HepG2 (cell line): ENCODE data around the gene C14orf93. TPM values are rescaled to one million over a fixed set of nuclear protein-coding genes. Genes with fewer than 3 reads are reported as not detected.

ENCODE experiments used
- BRF2 ChIP-seq: sonication (generic); formaldehyde crosslinking; IDR thresholded peaks from 2 replicates; pipeline ENCODE4 v1.8.1; 2022; ENCODE audit warnings: mild to moderate bottlenecking, missing genetic modification reagents
- CEBPZ ChIP-seq: IDR thresholded peaks from 2 replicates; pipeline ENCODE4 v1.6.1; 2012; ENCODE audit warnings: low read length, improper control_type of control experiment
- CHCHD3 ChIP-seq: sonication (generic); formaldehyde crosslinking; IDR thresholded peaks from 2 replicates; pipeline ENCODE4 v1.8.0; 2022; ENCODE audit warnings: mild to moderate bottlenecking, missing genetic modification reagents, moderate library complexity
- CREB1 ChIP-seq, 2 experiments: fragments of 450-650 bp in 1 of 2; IDR thresholded peaks; 2 replicates each; pipeline ENCODE4 v1.6.1; 2016 to 2017; ENCODE audit warnings: control low read depth in 1 of 2, mild to moderate bottlenecking in 1 of 2, missing compliant biosample characterization in 1 of 2, missing genetic modification characterization in 1 of 2
- HIC2 ChIP-seq: sonication (generic); formaldehyde crosslinking; IDR thresholded peaks from 2 replicates; pipeline ENCODE4 v1.9.0; 2022; ENCODE audit warnings: low read depth, missing genetic modification reagents
- KAT8 ChIP-seq: IDR thresholded peaks from 2 replicates; pipeline ENCODE4 v1.6.1; 2016; ENCODE audit warnings: missing genetic modification reagents, missing compliant biosample characterization
- PTBP1 ChIP-seq: fragments of 200-400 bp; formaldehyde crosslinking; IDR thresholded peaks from 2 replicates; pipeline ENCODE4 v1.6.1; 2018; ENCODE audit warnings: low read length, low read depth; ENCODE audit not compliant: poor library complexity, severe bottlenecking
- REPIN1 ChIP-seq: sonication (generic); formaldehyde crosslinking; IDR thresholded peaks from 2 replicates; pipeline ENCODE4 v1.8.0; 2022; ENCODE audit warnings: missing genetic modification reagents, low read depth, mild to moderate bottlenecking, borderline replicate concordance
- SCMH1 ChIP-seq: sonication (generic); formaldehyde crosslinking; IDR thresholded peaks from 2 replicates; pipeline ENCODE4 v1.9.0; 2021; ENCODE audit warnings: missing genetic modification reagents, mild to moderate bottlenecking, borderline replicate concordance
- SMAD9 ChIP-seq: sonication (generic); formaldehyde crosslinking; IDR thresholded peaks from 2 replicates; pipeline ENCODE4 v1.5.1; 2020; ENCODE audit warnings: mild to moderate bottlenecking, missing genetic modification reagents
- THAP11 ChIP-seq: IDR thresholded peaks from 2 replicates; pipeline ENCODE4 v1.6.1; 2016; ENCODE audit warnings: missing biosample characterization, missing genetic modification reagents
- THYN1 ChIP-seq: sonication (generic); formaldehyde crosslinking; IDR thresholded peaks from 2 replicates; pipeline ENCODE4 v1.8.1; 2023; ENCODE audit warnings: low read depth, mild to moderate bottlenecking, moderate library complexity, missing genetic modification reagents, borderline replicate concordance
- ZFX ChIP-seq: sonication (generic); formaldehyde crosslinking; IDR thresholded peaks from 2 replicates; pipeline ENCODE4 v1.4.0; 2020; ENCODE audit warnings: mild to moderate bottlenecking, low read depth, missing genetic modification reagents, moderate library complexity
- ZNF136 ChIP-seq: sonication (generic); formaldehyde crosslinking; IDR thresholded peaks from 2 replicates; pipeline ENCODE4 v1.8.1; 2022; ENCODE audit warnings: low read depth, mild to moderate bottlenecking, moderate library complexity, missing genetic modification reagents
- ZNF430 ChIP-seq: sonication (generic); formaldehyde crosslinking; IDR thresholded peaks from 2 replicates; pipeline ENCODE4 v1.9.0; 2021; ENCODE audit warnings: mild to moderate bottlenecking, missing genetic modification reagents
- ZNF547 ChIP-seq: sonication (generic); formaldehyde crosslinking; IDR thresholded peaks from 2 replicates; pipeline ENCODE4 v1.5.1; 2020; ENCODE audit warnings: mild to moderate bottlenecking, missing genetic modification reagents
- ZNF616 ChIP-seq: sonication (generic); formaldehyde crosslinking; IDR thresholded peaks from 2 replicates; pipeline ENCODE4 v1.5.0; 2020; ENCODE audit warnings: low read depth, mild to moderate bottlenecking, missing genetic modification reagents
- polyA plus RNA-seq, 8 experiments: library from polyadenylated mRNA; depleted of rRNA in 3 of 8; stranded (reverse) in 7 of 8; unstranded in 1 of 8; fragments of >200 nt; fragmentation: Illumina TruSeq in 4 of 8; extraction: Trizol in 4 of 8; gene quantifications; 2 replicates each; pipeline versions ENCODE4 v1.2.1 to v1.2.3, GENCODE V29; 2011 to 2016; ENCODE audit warnings: low read depth in 4 of 8, missing spikeins in 1 of 8, mixed read lengths in 1 of 8; ENCODE audit not compliant: insufficient read depth in 1 of 8
- total RNA-seq, 5 experiments: library from RNA; depleted of rRNA; stranded (reverse); fragments of >200 nt; fragmentation: Illumina TruSeq; extraction: Trizol; gene quantifications; 2 replicates each; pipeline ENCODE4 v1.2.3, GENCODE V29; 2016; ENCODE audit warnings: low read depth in 1 of 5
- TF ChIP-seq, protein P1 (sequence below): sonication (generic); formaldehyde crosslinking; IDR thresholded peaks from 2 replicates; pipeline ENCODE4 v1.5.1; 2020; ENCODE audit warnings: mild to moderate bottlenecking, missing genetic modification reagents, moderate library complexity
- TF ChIP-seq, protein P2 (sequence below): fragments of 450-650 bp; IDR thresholded peaks from 2 replicates; pipeline ENCODE4 v1.6.1; 2016
- TF ChIP-seq, protein P3 (sequence below): IDR thresholded peaks from 2 replicates; pipeline ENCODE4 v1.6.1; 2016; ENCODE audit warnings: low read depth, borderline replicate concordance

Gene C14orf93
- total and polyA plus RNA-seq, 2 of the 13 experiments (the other 11 are each of a cell fraction or from before 2014, with no cell fraction given) = 11.4 to 22.5 TPM

- TF ChIP-seq CEBPZ = no peak
- peak; percentile 56 for TF ChIP-seq ZNF547
- TF ChIP-seq ZFX (CRISPR knock-in tag) = peak; percentile 45; the same call in 1 of the 2 replicates
- TF ChIP-seq SCMH1 (CRISPR knock-in tag) = no peak
- TF ChIP-seq, protein P1, sequence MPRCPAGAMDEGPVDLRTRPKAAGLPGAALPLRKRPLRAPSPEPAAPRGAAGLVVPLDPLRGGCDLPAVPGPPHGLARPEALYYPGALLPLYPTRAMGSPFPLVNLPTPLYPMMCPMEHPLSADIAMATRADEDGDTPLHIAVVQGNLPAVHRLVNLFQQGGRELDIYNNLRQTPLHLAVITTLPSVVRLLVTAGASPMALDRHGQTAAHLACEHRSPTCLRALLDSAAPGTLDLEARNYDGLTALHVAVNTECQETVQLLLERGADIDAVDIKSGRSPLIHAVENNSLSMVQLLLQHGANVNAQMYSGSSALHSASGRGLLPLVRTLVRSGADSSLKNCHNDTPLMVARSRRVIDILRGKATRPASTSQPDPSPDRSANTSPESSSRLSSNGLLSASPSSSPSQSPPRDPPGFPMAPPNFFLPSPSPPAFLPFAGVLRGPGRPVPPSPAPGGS (CRISPR knock-in tag) = 0 out of 2 replicates have a peak, but pooled peaks have one; percentile 25
- no peak for TF ChIP-seq CREB1 (IDR thresholded peaks at IDR 0.05)
- TF ChIP-seq CREB1 (CRISPR knock-in tag; IDR thresholded peaks at IDR 0.05) = no peak
- TF ChIP-seq ZNF136 (CRISPR knock-in tag) = no peak
- TF ChIP-seq ZNF430 (CRISPR knock-in tag) = no peak
- no peak for TF ChIP-seq HIC2 (CRISPR knock-in tag)
- TF ChIP-seq, protein P2, sequence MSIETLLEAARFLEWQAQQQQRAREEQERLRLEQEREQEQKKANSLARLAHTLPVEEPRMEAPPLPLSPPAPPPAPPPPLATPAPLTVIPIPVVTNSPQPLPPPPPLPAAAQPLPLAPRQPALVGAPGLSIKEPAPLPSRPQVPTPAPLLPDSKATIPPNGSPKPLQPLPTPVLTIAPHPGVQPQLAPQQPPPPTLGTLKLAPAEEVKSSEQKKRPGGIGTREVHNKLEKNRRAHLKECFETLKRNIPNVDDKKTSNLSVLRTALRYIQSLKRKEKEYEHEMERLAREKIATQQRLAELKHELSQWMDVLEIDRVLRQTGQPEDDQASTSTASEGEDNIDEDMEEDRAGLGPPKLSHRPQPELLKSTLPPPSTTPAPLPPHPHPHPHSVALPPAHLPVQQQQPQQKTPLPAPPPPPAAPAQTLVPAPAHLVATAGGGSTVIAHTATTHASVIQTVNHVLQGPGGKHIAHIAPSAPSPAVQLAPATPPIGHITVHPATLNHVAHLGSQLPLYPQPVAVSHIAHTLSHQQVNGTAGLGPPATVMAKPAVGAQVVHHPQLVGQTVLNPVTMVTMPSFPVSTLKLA = peak; percentile 75
- TF ChIP-seq SMAD9 (CRISPR knock-in tag) = no peak
- 0 out of 2 replicates have a peak, but pooled peaks have one; percentile 52 for TF ChIP-seq ZNF616
- TF ChIP-seq THAP11 (CRISPR knock-in tag) = no peak
- TF ChIP-seq REPIN1 (CRISPR knock-in tag) = 0 out of 2 replicates have a peak, but pooled peaks have one; percentile 1
- TF ChIP-seq BRF2 = no peak
- TF ChIP-seq PTBP1 = no peak
- no peak for TF ChIP-seq THYN1 (CRISPR knock-in tag)
- no peak for TF ChIP-seq KAT8 (CRISPR knock-in tag)
- 0 out of 2 replicates have a peak, but pooled peaks have one; percentile 4 for TF ChIP-seq CHCHD3 (CRISPR knock-in tag)
- TF ChIP-seq, protein P3, sequence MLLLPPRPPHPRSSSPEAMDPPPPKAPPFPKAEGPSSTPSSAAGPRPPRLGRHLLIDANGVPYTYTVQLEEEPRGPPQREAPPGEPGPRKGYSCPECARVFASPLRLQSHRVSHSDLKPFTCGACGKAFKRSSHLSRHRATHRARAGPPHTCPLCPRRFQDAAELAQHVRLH (CRISPR knock-in tag) = no peak
Observed at GRCh38 chr14:23055621-23056144, 45.7 kb upstream of the C14orf93 start (continued).
